Spleen (tissue), 11 donors: Measurements from ENCODE around the gene PRR23E. TPM values are rescaled to one million over a fixed set of nuclear protein-coding genes. Genes with fewer than 3 reads are reported as not detected.

ENCODE experiments used
- DNase-seq: peaks from one replicate; pipeline ENCODE4 v3.0.0-alpha.2; 2020
- H3K27ac ChIP-seq, 8 donors: fragments of 200-600 bp; sonication (generic) in 7 of 8; 1 replicate in 4 of 8; 2 replicates in 4 of 8; pipeline versions ENCODE4 v1.5.0 to v1.8.0; 2016 to 2021; ENCODE audit warnings: inconsistent platforms in 4 of 8, mild to moderate bottlenecking in 4 of 8, moderate library complexity in 1 of 8
- H3K27me3 ChIP-seq, 7 donors: fragments of 200-600 bp; sonication (generic) in 6 of 7; replicated peaks in 1 of 7; 1 replicate in 4 of 7; 2 replicates in 3 of 7; pipeline versions ENCODE4 v1.5.0 to v1.8.0; 2016 to 2021; ENCODE audit warnings: inconsistent platforms in 3 of 7, mild to moderate bottlenecking in 1 of 7
- H3K36me3 ChIP-seq, 6 donors: fragments of 200-600 bp; sonication (generic) in 5 of 6; 1 replicate in 4 of 6; 2 replicates in 2 of 6; pipeline versions ENCODE4 v1.5.0 to v1.8.0; 2016 to 2021; ENCODE audit warnings: inconsistent platforms in 2 of 6
- H3K4me1 ChIP-seq, 6 donors: fragments of 200-600 bp; sonication (generic) in 5 of 6; 1 replicate in 3 of 6; 2 replicates in 3 of 6; pipeline versions ENCODE4 v1.5.0 to v1.8.0; 2016 to 2021; ENCODE audit warnings: inconsistent platforms in 3 of 6
- H3K4me3 ChIP-seq, 8 donors: fragments of 200-600 bp; sonication (generic) in 7 of 8; 1 replicate in 4 of 8; 2 replicates in 4 of 8; pipeline versions ENCODE4 v1.5.0 to v1.8.0; 2016 to 2021; ENCODE audit warnings: inconsistent platforms in 4 of 8, mild to moderate bottlenecking in 4 of 8, moderate library complexity in 2 of 8
- H3K9me3 ChIP-seq, 8 donors: fragments of 200-600 bp; sonication (generic) in 7 of 8; 1 replicate in 4 of 8; 2 replicates in 4 of 8; pipeline versions ENCODE4 v1.5.0 to v1.8.0; 2016 to 2021; ENCODE audit warnings: inconsistent platforms in 4 of 8
- CTCF ChIP-seq, 11 experiments: fragments of 200-600 bp in 7 of 11; fragments of 450-650 bp in 4 of 11; sonication (generic) in 4 of 11; IDR thresholded peaks in 8 of 11; conservative IDR thresholded peaks in 3 of 11; 1 replicate in 7 of 11; 2 replicates in 4 of 11; pipeline versions ENCODE4 v1.4.0 to v1.8.0; 2016 to 2021; ENCODE audit warnings: antibody characterized with exemption in 11 of 11, inconsistent platforms in 4 of 11, mild to moderate bottlenecking in 1 of 11
- POLR2A ChIP-seq, 3 donors: fragments of 450-650 bp; IDR thresholded peaks; one replicate each; pipeline ENCODE4 v1.5.1; 2017; ENCODE audit warnings: antibody characterized with exemption in 3 of 3, mild to moderate bottlenecking in 1 of 3
- POLR2AphosphoS5 ChIP-seq, 3 donors: sonication (generic); formaldehyde crosslinking; IDR thresholded peaks; one replicate each; pipeline ENCODE4 v1.5.1; 2017; ENCODE audit warnings: antibody characterized with exemption in 3 of 3
- WGBS, 5 donors: extraction: QIAGEN DNeasy Blood & Tissue Kit in 3 of 5; methylation state at CpG; one replicate each; pipeline versions ENCODE4 v1.1.5 to v1.1.7; 2013 to 2018; 5-methylcytosine and 5-hydroxymethylcytosine counted together
- intact Hi-C: fragments of 100-400 bp; cut with DNase I; formaldehyde crosslinking; loops from one replicate; pipeline ENCODE4 v1.15.0; 2023; ENCODE audit warnings: low total_unique reads
- polyA plus RNA-seq, 3 donors: library from polyadenylated mRNA; stranded (reverse); fragments of 200-250 nt; gene quantifications; one replicate each; pipeline ENCODE4 v1.2.1, GENCODE V29; 2013
- total RNA-seq, 7 donors: library from RNA; depleted of rRNA in 3 of 7; stranded (reverse); fragments of >200 nt in 3 of 7; fragmentation: NEBNext Ultra II Directional in 4 of 7; extraction: Animal tissue kit (Norgen Biotek cat#: 25700) in 4 of 7; gene quantifications; one replicate each; pipeline versions ENCODE4 v1.1.0 to v1.2.1, GENCODE V29; 2016 to 2021
- donor health status: healthy with polysubstance abuse.
- donor health status: DM: no; HTN: no; CAD: no; lungs with moderate emphysema.
- donor health status: DM: no; HTN: no; CAD: no.
- donor health status: Bipolar disorder and iron deficiency.
- donor health status: healthy.
- donor health status: DM: no; HTN: no; CAD: no.
- donor health status: DM: yes; HTN: yes; CAD: no.

Gene PRR23E
- total and polyA plus RNA-seq, 10 donors: not detected

GRCh38 chr3:127234778-127235177 is 41.8 kb downstream of the PRR23E start:
- Histone ChIP-seq H3K27me3 (peaks cover 0 to 3% (median 0%) of the 10 kb centered on the region in 7 donors), H3K4me3 (no peak overlapping the region), H3K36me3 (no peaks in the 10 kb centered on the region), H3K9me3 (peaks cover 0 to 11% (median 8%) of the 10 kb centered on the region in 8 donors), H3K27ac (no peak overlapping the region), H3K4me1 (no peaks in the 10 kb centered on the region)
- no peak for DNase-seq
- intact Hi-C loops: no loop called here
- no peak for TF ChIP-seq CTCF (IDR thresholded peaks at IDR 0.05 in 8 of 11, conservative IDR thresholded peaks at IDR 0.05 in 3 of 11)
- no peak for TF ChIP-seq POLR2A (IDR thresholded peaks at IDR 0.05)
- no peak for TF ChIP-seq POLR2AphosphoS5 (IDR thresholded peaks at IDR 0.05)

GRCh38 chr3:127235706-127236105 is 42.8 kb downstream of the PRR23E start:
- H3K4me1 ChIP-seq: no peaks in the 10 kb centered on the region
- H3K36me3 ChIP-seq: no peaks in the 10 kb centered on the region
- H3K27ac ChIP-seq: no peak overlapping the region
- peaks cover 0 to 8% (median 0%) of the 10 kb centered on the region in 7 donors for H3K27me3 ChIP-seq
- H3K4me3 ChIP-seq: no peak overlapping the region
- TF ChIP-seq POLR2AphosphoS5 (IDR thresholded peaks at IDR 0.05) (no peak), POLR2A (IDR thresholded peaks at IDR 0.05) (no peak), CTCF (IDR thresholded peaks at IDR 0.05 in 8 of 11, conservative IDR thresholded peaks at IDR 0.05 in 3 of 11) (no peak)
- intact Hi-C loops: no loop called here
- peaks cover 0 to 12% (median 7%) of the 10 kb centered on the region in 8 donors for H3K9me3 ChIP-seq
- DNase-seq: no peak
- 69 to 77% (median 72%) methylated on average over 3 of the region's 3 CpGs for WGBS, 5 donors

GRCh38 chr3:127237835-127238234 is 44.9 kb downstream of the PRR23E start:
- Histone ChIP-seq H3K4me3 (no peak overlapping the region), H3K9me3 (peaks cover 0 to 22% (median 13%) of the 10 kb centered on the region in 8 donors), H3K36me3 (no peaks in the 10 kb centered on the region), H3K27ac (no peak overlapping the region), H3K27me3 (peaks cover 0 to 8% (median 0%) of the 10 kb centered on the region in 7 donors), H3K4me1 (no peaks in the 10 kb centered on the region)
- no peak for DNase-seq
- 30 to 68% (median 45%) methylated on average over 3 of the region's 3 CpGs for WGBS, 5 donors
- intact Hi-C loops: no loop called here
- TF ChIP-seq POLR2A (IDR thresholded peaks at IDR 0.05): no peak
- TF ChIP-seq POLR2AphosphoS5 (IDR thresholded peaks at IDR 0.05): no peak
- no peak for TF ChIP-seq CTCF (IDR thresholded peaks at IDR 0.05 in 8 of 11, conservative IDR thresholded peaks at IDR 0.05 in 3 of 11)

GRCh38 chr3:127238602-127239001 is 45.7 kb downstream of the PRR23E start:
- Histone ChIP-seq H3K4me3 (no peak overlapping the region), H3K9me3 (peaks cover 0 to 28% (median 18%) of the 10 kb centered on the region in 8 donors), H3K27me3 (peaks cover 0 to 8% (median 0%) of the 10 kb centered on the region in 7 donors), H3K36me3 (no peaks in the 10 kb centered on the region), H3K27ac (no peak overlapping the region), H3K4me1 (no peaks in the 10 kb centered on the region)
- DNase-seq: no peak
- WGBS, 5 donors: 67 to 73% (median 70%) methylated on average over 2 of the region's 2 CpGs
- intact Hi-C loops: no loop called here
- TF ChIP-seq POLR2A (IDR thresholded peaks at IDR 0.05) (no peak), POLR2AphosphoS5 (IDR thresholded peaks at IDR 0.05) (no peak), CTCF (IDR thresholded peaks at IDR 0.05 in 8 of 11, conservative IDR thresholded peaks at IDR 0.05 in 3 of 11) (no peak)
